Astrocyte (in vitro differentiated cells and primary cell): ENCODE data around the gene RCC2.

ENCODE experiments used
- CTCF ChIP-seq: IDR thresholded peaks from 2 replicates; pipeline ENCODE4 v1.5.1; 2011; ENCODE audit warnings: low read depth, mild to moderate bottlenecking, inconsistent platforms, low read length, moderate library complexity; ENCODE audit not compliant: insufficient read depth
- EZH2 ChIP-seq: IDR thresholded peaks from 2 replicates; pipeline ENCODE4 v1.6.1; 2012; ENCODE audit warnings: mild to moderate bottlenecking, low read length, inconsistent platforms; ENCODE audit not compliant: insufficient read depth

GRCh38 chr1:17401841-17402240 lies 37.6 kb downstream of the RCC2 start:
- TF ChIP-seq CTCF, result no peak
- no peak for TF ChIP-seq EZH2
